GM19193 (cell line): ENCODE data around the gene FAIM2.

ENCODE experiments used
- POLR2A ChIP-seq: IDR thresholded peaks from 4 replicates; pipeline ENCODE4 v1.6.1; 2011; ENCODE audit not compliant: insufficient read depth, insufficient read length; ENCODE audit errors: extremely low read depth

Gene FAIM2

GRCh38 chr12:49823951-49824350, 79.7 kb downstream of the FAIM2 start:
- TF ChIP-seq POLR2A = no peak

GRCh38 chr12:49823350-49823749, 80.3 kb downstream of the FAIM2 start:
- TF ChIP-seq POLR2A = no peak

- TF ChIP-seq POLR2A = no peak
These were observed 82.1 kb downstream of the FAIM2 start for GRCh38 chr12:49821373-49822287.

GRCh38 chr12:49819786-49820185, 83.9 kb downstream of the FAIM2 start:
- no peak for TF ChIP-seq POLR2A

GRCh38 chr12:49818241-49818895, 85.3 kb downstream of the FAIM2 start:
- TF ChIP-seq POLR2A = no peak
